AG09309 (cell line): ENCODE data around the gene PQBP1.

Source experiments
- DNase-seq: peaks from one replicate; pipeline ENCODE4 v3.0.0-alpha.2; 2010; ENCODE audit warnings: low read depth
- H3K4me3 ChIP-seq: 2 replicates; pipeline ENCODE4 v1.5.1; 2011; ENCODE audit warnings: mild to moderate bottlenecking, low read depth, low read length, moderate library complexity; ENCODE audit not compliant: control insufficient read depth
- CTCF ChIP-seq: IDR thresholded peaks from 2 replicates; pipeline ENCODE4 v1.5.1; 2011; ENCODE audit warnings: mild to moderate bottlenecking, low read depth, low read length, inconsistent platforms; ENCODE audit not compliant: insufficient read depth, control insufficient read depth; ENCODE audit errors: missing control alignments

Gene PQBP1

GRCh38 chrX:48937054-48937907, 39.6 kb downstream of the PQBP1 start:
- no peak for DNase-seq
- TF ChIP-seq CTCF, result no peak
- no peak overlapping the region for H3K4me3 ChIP-seq

- TF ChIP-seq CTCF, result no peak
- H3K4me3 ChIP-seq, result no peak overlapping the region
- no peak for DNase-seq
Observed at GRCh38 chrX:48938721-48939425, 41.1 kb downstream of the PQBP1 start.

- TF ChIP-seq CTCF, result no peak
- no peak overlapping the region for H3K4me3 ChIP-seq
- DNase-seq, result no peak
Observed at GRCh38 chrX:48939524-48940228, 41.9 kb downstream of the PQBP1 start.

GRCh38 chrX:48940404-48940955, 42.8 kb downstream of the PQBP1 start:
- TF ChIP-seq CTCF, result no peak
- no peak overlapping the region for H3K4me3 ChIP-seq
- no peak for DNase-seq

- no peak for DNase-seq
- no peak for TF ChIP-seq CTCF
- no peak overlapping the region for H3K4me3 ChIP-seq
Observed at GRCh38 chrX:48942895-48943294, 45.2 kb downstream of the PQBP1 start.
